Sigmoid colon (tissue), 7 donors: ENCODE measurements around the gene SELENOM. TPM values are rescaled to one million over a fixed set of nuclear protein-coding genes. Genes with fewer than 3 reads are reported as not detected.

Source experiments
- DNase-seq: peaks from one replicate; pipeline ENCODE4 v3.0.0-alpha.2; 2019
- H3K27ac ChIP-seq, 4 donors: fragments of 200-600 bp; sonication (generic); one replicate each; pipeline ENCODE4 v1.5.1; 2016 to 2019; ENCODE audit warnings: mild to moderate bottlenecking in 1 of 4
- H3K27me3 ChIP-seq, 3 donors: fragments of 200-600 bp; sonication (generic); one replicate each; pipeline ENCODE4 v1.5.1; 2019; ENCODE audit warnings: mild to moderate bottlenecking in 1 of 3
- H3K36me3 ChIP-seq, 4 donors: fragments of 200-600 bp; sonication (generic); one replicate each; pipeline ENCODE4 v1.5.1; 2016 to 2019
- H3K4me1 ChIP-seq, 4 donors: fragments of 200-600 bp; sonication (generic); one replicate each; pipeline ENCODE4 v1.5.1; 2017 to 2019
- H3K4me3 ChIP-seq, 4 donors: fragments of 200-600 bp; sonication (generic); one replicate each; pipeline ENCODE4 v1.5.1; 2017 to 2019; ENCODE audit warnings: mild to moderate bottlenecking in 2 of 4, moderate library complexity in 1 of 4
- H3K9me3 ChIP-seq, 4 donors: fragments of 200-600 bp in 3 of 4; sonication (generic) in 3 of 4; one replicate each; pipeline versions ENCODE4 v1.5.1 to v1.6.1; 2013 to 2019
- EP300 ChIP-seq, 4 donors: sonication (generic); formaldehyde crosslinking; IDR thresholded peaks; one replicate each; pipeline ENCODE4 v1.6.1; 2017; ENCODE audit warnings: antibody characterized with exemption in 4 of 4
- POLR2A ChIP-seq, 2 donors: fragments of 450-650 bp; IDR thresholded peaks; one replicate each; pipeline ENCODE4 v1.6.1; 2016; ENCODE audit warnings: antibody characterized with exemption in 2 of 2, mild to moderate bottlenecking in 2 of 2, moderate library complexity in 2 of 2
- POLR2AphosphoS5 ChIP-seq, 4 donors: sonication (generic); formaldehyde crosslinking; IDR thresholded peaks; one replicate each; pipeline ENCODE4 v1.6.1; 2017; ENCODE audit warnings: antibody characterized with exemption in 4 of 4
- WGBS, 2 donors: extraction: QIAGEN DNeasy Blood & Tissue Kit; methylation state at CpG; one replicate each; pipeline ENCODE4 v1.1.7; 2013; 5-methylcytosine and 5-hydroxymethylcytosine counted together
- intact Hi-C: fragments of 100-400 bp; cut with DNase I; formaldehyde crosslinking; loops from one replicate; pipeline ENCODE4 v1.15.1; 2023
- polyA plus RNA-seq, 3 donors: library from polyadenylated mRNA; stranded (reverse); fragments of 200-250 nt; gene quantifications; one replicate each; pipeline ENCODE4 v1.2.3, GENCODE V29; 2013
- total RNA-seq, 4 donors: library from RNA; depleted of rRNA; stranded (reverse); fragments of >200 nt; gene quantifications; one replicate each; pipeline ENCODE4 v1.1.0, GENCODE V29; 2016
- TF ChIP-seq, protein P1 (sequence below), 4 experiments: fragments of 450-650 bp in 3 of 4; fragments of 200-600 bp in 1 of 4; IDR thresholded peaks; one replicate each; pipeline ENCODE4 v1.5.1; 2016 to 2019; ENCODE audit warnings: antibody characterized with exemption in 4 of 4, mild to moderate bottlenecking in 3 of 4, moderate library complexity in 2 of 4
- donor health status: healthy with polysubstance abuse.
- donor health status: Bipolar disorder and iron deficiency.
- donor health status: healthy.

The SELENOM gene
- total and polyA plus RNA-seq, 7 donors: 40.9 to 1,938 (median 868) TPM

DNA sequence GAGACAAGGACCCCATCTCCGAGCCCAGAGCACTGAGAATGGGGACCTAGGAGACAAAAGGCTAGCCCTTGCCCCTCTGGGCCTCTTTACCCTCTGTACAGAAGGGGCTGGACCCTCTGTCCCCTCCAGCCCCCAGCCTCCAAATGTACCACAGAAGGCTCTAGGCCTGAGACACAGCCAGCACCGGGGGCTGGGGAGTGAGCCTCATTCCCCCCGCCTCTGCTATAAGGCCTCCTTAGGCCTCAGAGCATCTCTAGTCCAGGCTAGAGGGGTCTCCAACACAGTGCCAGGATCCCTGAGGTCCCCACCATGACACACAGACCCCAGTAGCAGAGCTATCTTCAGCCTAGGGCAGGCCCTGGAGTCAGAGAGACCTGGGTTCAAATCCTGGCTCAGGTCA is 21.4 kb downstream of the SELENOM start:
- DNase-seq: no peak
- Histone ChIP-seq H3K4me1 (peaks cover 0 to 79% (median 78%) of the 10 kb centered on the region in 4 donors), H3K27ac (peak overlapping the region; percentile 96 to 100 (median 99)), H3K36me3 (peaks cover 16 to 30% (median 20%) of the 10 kb centered on the region in 4 donors), H3K4me3 (peak overlapping the region in 3 of 4 donors; percentile 79 to 82 (median 80)), H3K27me3 (no peaks in the 10 kb centered on the region), H3K9me3 (no peaks in the 10 kb centered on the region)
- TF ChIP-seq POLR2AphosphoS5 (IDR thresholded peaks at IDR 0.05): no peak
- TF ChIP-seq EP300 (IDR thresholded peaks at IDR 0.05): no peak
- TF ChIP-seq POLR2A (IDR thresholded peaks at IDR 0.05): no peak
- TF ChIP-seq, protein P1, sequence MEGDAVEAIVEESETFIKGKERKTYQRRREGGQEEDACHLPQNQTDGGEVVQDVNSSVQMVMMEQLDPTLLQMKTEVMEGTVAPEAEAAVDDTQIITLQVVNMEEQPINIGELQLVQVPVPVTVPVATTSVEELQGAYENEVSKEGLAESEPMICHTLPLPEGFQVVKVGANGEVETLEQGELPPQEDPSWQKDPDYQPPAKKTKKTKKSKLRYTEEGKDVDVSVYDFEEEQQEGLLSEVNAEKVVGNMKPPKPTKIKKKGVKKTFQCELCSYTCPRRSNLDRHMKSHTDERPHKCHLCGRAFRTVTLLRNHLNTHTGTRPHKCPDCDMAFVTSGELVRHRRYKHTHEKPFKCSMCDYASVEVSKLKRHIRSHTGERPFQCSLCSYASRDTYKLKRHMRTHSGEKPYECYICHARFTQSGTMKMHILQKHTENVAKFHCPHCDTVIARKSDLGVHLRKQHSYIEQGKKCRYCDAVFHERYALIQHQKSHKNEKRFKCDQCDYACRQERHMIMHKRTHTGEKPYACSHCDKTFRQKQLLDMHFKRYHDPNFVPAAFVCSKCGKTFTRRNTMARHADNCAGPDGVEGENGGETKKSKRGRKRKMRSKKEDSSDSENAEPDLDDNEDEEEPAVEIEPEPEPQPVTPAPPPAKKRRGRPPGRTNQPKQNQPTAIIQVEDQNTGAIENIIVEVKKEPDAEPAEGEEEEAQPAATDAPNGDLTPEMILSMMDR (IDR thresholded peaks at IDR 0.05): no peak
- 77 to 84% methylated on average over 3 of the region's 3 CpGs for WGBS, 2 donors
- intact Hi-C loops: loop anchor here (1.0 kb wide), 1 partner anchor 117 kb away; the partner anchor contains the start of gene TUG1

DNA sequence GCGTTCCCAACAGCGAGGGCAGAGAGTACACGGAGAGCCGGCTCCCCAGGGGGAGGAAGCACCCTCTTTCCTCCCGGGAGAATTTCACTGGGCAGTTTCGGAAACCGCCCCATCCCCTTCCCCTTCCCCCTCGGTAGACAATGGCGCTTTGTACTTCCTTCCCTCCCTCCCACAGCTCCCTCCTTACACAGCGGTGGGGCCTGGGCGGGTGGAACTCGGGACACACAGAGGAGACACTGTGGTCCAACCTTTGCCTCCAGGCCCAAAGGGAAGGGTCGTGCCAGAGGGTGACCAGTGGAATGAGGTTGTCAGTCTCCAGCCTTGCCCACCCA is 21.9 kb downstream of the SELENOM start:
- intact Hi-C loops: loop anchor here (1.0 kb wide), 1 partner anchor 116 kb away; the partner anchor contains the start of gene TUG1
- Histone ChIP-seq H3K27me3 (no peaks in the 10 kb centered on the region), H3K4me3 (peak overlapping the region; percentile 45 to 82 (median 80)), H3K9me3 (no peaks in the 10 kb centered on the region), H3K27ac (peak overlapping the region; percentile 96 to 100 (median 99)), H3K36me3 (peaks cover 16 to 28% (median 20%) of the 10 kb centered on the region in 4 donors), H3K4me1 (peaks cover 0 to 81% (median 81%) of the 10 kb centered on the region in 4 donors)
- TF ChIP-seq, protein P1 (IDR thresholded peaks at IDR 0.05): peak in 2 of 4 experiments; percentile 1 to 21
- no peak for TF ChIP-seq POLR2AphosphoS5 (IDR thresholded peaks at IDR 0.05)
- TF ChIP-seq POLR2A (IDR thresholded peaks at IDR 0.05): no peak
- peak; percentile 84 for DNase-seq
- 8 to 13% methylated on average over 13 of the region's 13 CpGs for WGBS, 2 donors

DNA sequence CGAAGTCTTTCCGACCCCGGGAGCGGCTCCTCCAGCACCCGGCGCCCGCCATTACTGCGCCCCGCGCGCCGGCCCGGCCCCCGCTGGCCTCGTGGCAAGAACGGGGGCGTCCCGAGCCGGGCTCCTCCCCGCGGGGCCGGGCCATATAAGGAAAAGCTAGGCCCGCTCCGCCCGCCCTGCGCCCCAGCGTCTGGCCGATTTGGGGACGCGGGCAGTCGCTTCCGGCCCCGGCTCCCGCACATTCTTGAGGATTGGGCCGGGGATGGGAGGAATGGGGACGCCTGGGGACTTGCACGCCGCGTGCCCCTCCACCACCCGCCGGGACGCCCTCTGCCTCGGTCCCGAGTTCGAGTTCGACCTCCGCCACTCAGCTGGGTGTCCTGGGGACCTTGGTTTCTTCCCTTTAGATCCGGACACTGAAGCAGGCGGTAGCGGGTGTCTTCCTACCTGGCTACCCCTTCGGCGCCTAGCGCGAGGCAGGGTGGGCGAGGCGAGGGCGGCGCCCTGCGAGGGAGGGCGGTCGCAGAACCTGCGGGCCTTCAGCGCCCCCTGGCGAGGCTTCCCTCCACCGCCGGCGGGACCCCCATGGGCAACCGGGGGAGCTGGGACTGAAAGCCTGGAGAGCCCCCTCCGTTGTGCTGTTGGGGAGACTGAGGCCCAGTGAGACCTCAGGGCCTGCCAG is 22.4 kb downstream of the SELENOM start:
- H3K36me3 ChIP-seq: peaks cover 16 to 25% (median 18%) of the 10 kb centered on the region in 4 donors
- TF ChIP-seq POLR2A (IDR thresholded peaks at IDR 0.05): peak; percentile 40 to 85
- TF ChIP-seq POLR2AphosphoS5 (IDR thresholded peaks at IDR 0.05): peak; percentile 81 to 92 (median 84)
- no peak for TF ChIP-seq EP300 (IDR thresholded peaks at IDR 0.05)
- TF ChIP-seq, protein P1 (IDR thresholded peaks at IDR 0.05): peak; percentile 83 to 94 (median 90)
- H3K4me3 ChIP-seq: peak overlapping the region; percentile 45 to 82 (median 80)
- no peaks in the 10 kb centered on the region for H3K9me3 ChIP-seq
- H3K27ac ChIP-seq: peak overlapping the region; percentile 96 to 100 (median 99)
- no peaks in the 10 kb centered on the region for H3K27me3 ChIP-seq
- peaks cover 0 to 86% (median 83%) of the 10 kb centered on the region in 4 donors for H3K4me1 ChIP-seq
- peak; percentile 96 for DNase-seq
- WGBS, 2 donors: 1% methylated on average over 69 of the region's 69 CpGs
- intact Hi-C loops: loop anchor here (1.0 kb wide), 1 partner anchor 116 kb away; the partner anchor contains the start of gene TUG1

DNA sequence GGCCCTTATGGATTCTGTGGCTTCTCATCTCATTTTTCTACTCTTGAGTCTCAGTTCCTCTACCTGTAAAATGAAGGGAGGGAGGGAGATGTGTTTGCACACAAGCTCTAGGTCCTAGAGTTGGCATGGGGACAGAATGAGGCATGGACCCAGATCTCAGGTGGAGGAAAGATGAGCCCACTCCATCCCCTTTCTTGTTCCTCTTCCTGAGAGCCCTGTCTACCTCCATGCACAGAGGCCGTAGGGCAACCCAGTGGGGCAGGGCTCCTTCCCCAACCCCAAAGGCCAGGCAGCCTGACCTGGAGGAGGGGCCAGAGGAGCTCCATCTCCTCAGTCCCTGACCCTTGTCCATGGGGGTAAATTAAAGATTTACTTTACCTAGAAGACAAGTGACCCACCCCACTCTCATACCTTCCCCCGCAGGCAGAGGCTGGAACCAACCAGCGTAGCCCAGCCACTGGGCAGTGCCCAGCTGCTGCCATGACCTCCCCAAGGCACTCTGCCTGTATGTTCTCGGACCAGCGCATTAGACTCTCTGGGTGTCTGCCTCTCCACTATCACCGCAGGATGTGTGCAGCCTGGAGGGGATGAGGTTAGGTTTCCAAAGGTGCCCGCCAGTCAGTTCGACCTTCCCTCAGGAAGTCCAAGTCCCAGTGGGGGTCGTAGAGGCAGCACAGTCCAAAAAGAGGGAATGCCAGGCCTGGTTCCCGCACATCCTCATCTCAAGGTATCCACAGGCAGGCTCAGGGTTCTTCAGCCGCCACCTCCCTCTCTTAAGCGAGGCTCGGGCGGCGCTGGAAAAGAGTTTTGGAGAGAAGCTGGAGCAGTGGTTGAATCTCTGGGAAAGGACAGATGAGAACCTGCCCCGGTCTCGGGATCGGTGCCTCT is 23.2 kb downstream of the SELENOM start:
- intact Hi-C loops: loop anchor here (1.0 kb wide), 2 partner anchors 29 to 137 kb away; no protein-coding TSS in a partner anchor
- H3K4me1 ChIP-seq: peaks cover 0 to 78% (median 75%) of the 10 kb centered on the region in 4 donors
- H3K27me3 ChIP-seq: no peaks in the 10 kb centered on the region

More for the DNA sequence above, 23.2 kb downstream of the SELENOM start:
- peaks cover 11 to 17% (median 14%) of the 10 kb centered on the region in 4 donors for H3K36me3 ChIP-seq
- peak overlapping the region; percentile 96 to 100 (median 99) for H3K27ac ChIP-seq
- no peaks in the 10 kb centered on the region for H3K9me3 ChIP-seq
- peak overlapping the region; percentile 45 to 82 (median 80) for H3K4me3 ChIP-seq
- WGBS, 2 donors: 12 to 16% methylated on average over 18 of the region's 18 CpGs
- no peak for DNase-seq
- TF ChIP-seq EP300 (IDR thresholded peaks at IDR 0.05) (no peak), POLR2AphosphoS5 (IDR thresholded peaks at IDR 0.05) (peak in 1 of 4 donors; percentile 52), POLR2A (IDR thresholded peaks at IDR 0.05) (no peak)
- TF ChIP-seq, protein P1 (IDR thresholded peaks at IDR 0.05): no peak
